Activated CD4-positive, alpha-beta memory T cell treated with anti-CD3 and anti-CD28 coated beads for 36 hours (primary cell): Measurements from ENCODE around the gene MARK3. TPM values are rescaled to one million over a fixed set of nuclear protein-coding genes. Genes with fewer than 3 reads are reported as not detected.

Experiments used
- CTCF ChIA-PET: fragments of 350-600 bp; sonication (Branson Sonifier 250); formaldehyde crosslinking; loops from one replicate; lab custom pipeline; 2021; ENCODE audit warnings: antibody characterized with exemption, inconsistent platforms; lab: Charles Lee
- POLR2A ChIA-PET: fragments of 350-600 bp; sonication (Branson Sonifier 250); formaldehyde crosslinking; loops from one replicate; lab custom pipeline; 2021; ENCODE audit warnings: antibody characterized with exemption; lab: Charles Lee
- DNase-seq: peaks from one replicate; pipeline ENCODE4 v3.0.0-alpha.2; 2020
- H3K27ac Mint-ChIP-seq: one replicate; pipeline ENCODE4 v1.8.0; 2021; ENCODE audit warnings: mixed read lengths
- H3K27me3 Mint-ChIP-seq: one replicate; pipeline ENCODE4 v1.8.0; 2021; ENCODE audit warnings: mixed read lengths
- H3K36me3 Mint-ChIP-seq: one replicate; pipeline ENCODE4 v1.8.0; 2021; ENCODE audit warnings: mixed read lengths
- H3K4me1 Mint-ChIP-seq: one replicate; pipeline ENCODE4 v1.8.0; 2021; ENCODE audit warnings: low read depth, mixed read lengths
- H3K4me3 Mint-ChIP-seq: one replicate; pipeline ENCODE4 v1.8.0; 2021; ENCODE audit warnings: mild to moderate bottlenecking, mixed read lengths
- H3K9me3 Mint-ChIP-seq: one replicate; pipeline ENCODE4 v1.8.0; 2021; ENCODE audit warnings: mixed read lengths
- intact Hi-C: fragments of 100-400 bp; cut with micrococcal nuclease; formaldehyde crosslinking; loops from one replicate; pipeline ENCODE4 v1.15.1; 2023
- total RNA-seq, 2 experiments: library from RNA; stranded (reverse); gene quantifications; one replicate each; pipeline ENCODE4 v1.2.3, GENCODE V29; 2021

Gene MARK3
- total RNA-seq, 2 experiments from 2014 or later: 63.4 to 69.1 TPM

DNA sequence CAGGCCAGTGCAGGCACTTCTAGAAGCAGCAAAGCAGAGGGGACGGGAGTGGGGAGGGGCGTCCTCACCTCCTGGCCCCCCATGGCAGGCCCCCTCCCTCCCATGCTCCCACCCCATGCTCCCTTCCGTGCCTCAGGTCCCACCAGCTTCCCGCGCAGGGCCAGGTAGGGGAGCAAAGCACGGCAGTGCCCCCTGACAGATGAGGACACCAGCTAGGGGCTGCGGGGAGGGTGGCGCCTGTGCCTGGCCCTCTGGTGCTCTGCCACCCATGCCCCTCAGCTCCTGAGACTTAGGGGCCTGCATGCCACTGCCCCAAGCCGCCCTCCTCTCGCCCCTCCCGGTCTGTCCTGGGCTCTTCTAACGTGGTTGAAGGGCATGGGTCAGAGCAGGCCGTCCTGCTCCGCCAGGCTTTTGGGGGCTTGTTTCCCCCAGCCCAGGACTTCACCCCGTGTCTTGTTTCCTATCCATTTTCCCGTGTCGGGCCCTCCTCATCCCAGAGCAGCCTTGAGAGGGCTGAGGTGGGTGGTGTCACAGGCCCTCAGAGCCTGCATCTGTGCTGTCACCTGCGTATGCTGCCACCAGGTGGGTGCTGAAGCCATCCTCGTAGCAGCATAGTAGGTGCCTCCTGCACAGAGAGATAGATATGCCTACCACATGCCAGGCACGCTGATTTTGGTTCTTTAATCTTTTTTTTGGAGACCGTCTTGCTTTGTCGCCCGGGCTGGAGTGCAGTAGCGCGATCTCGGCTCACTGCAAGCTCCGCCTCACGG is 154.0 kb downstream of the MARK3 start:
- CTCF ChIA-PET: no interaction called here
- Mint-ChIP-seq H3K27ac (no peak overlapping the region), H3K27me3 (no peaks in the 10 kb centered on the region), H3K9me3 (no peaks in the 10 kb centered on the region), H3K4me3 (no peak overlapping the region), H3K4me1 (no peaks in the 10 kb centered on the region), H3K36me3 (no peaks in the 10 kb centered on the region)
- POLR2A ChIA-PET: interaction anchor here (1.0 kb wide), 2 partner anchors 12 to 20 kb away, joined by 3 read pairs; no protein-coding TSS in a partner anchor
- intact Hi-C loops: no loop called here
- DNase-seq: no peak

DNA sequence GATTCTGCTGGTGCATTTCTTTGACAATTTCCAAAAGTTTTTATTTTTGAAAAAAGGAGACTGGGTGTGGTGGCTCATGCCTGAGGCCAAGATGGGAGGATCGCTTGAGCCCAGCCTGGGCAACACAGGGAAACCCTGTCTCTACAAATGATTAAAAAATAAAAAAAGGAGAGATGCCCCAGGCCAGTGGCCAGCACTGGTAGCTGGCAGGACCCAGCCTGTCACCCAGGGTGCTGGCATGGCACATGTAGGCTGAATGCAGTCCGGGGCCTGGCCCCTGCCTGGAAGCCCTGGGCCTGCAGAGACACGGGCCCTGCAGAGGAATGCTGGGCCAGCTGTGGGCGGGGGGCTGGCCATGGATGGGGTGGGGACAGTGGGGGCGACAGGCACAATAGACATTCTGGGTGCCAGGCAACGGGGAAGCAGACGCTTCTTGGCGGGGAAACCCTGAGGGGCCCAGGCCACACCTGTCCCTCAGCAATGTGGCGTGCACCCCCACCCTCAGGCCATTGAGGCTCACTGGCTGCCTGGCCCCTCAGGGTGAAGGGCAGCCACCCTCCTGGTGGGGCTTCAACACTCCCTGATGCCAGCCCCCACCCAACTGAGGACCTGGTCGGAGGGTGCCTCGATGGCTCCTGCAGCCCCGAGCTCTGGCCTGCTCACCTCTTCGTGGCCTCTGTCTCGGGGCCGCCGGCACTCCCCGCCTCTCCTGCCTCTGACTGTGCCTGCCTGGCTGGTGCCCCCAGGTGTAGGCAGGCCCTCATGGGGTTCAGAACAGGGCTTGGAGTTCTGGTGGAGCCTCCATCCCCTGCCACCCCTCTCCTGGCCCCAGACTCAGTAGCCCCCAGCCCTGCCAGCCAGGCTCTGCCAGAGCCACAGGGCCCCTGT is 155.8 kb downstream of the MARK3 start:
- H3K36me3 Mint-ChIP-seq: no peaks in the 10 kb centered on the region
- H3K4me1 Mint-ChIP-seq: no peaks in the 10 kb centered on the region
- H3K27me3 Mint-ChIP-seq: no peaks in the 10 kb centered on the region
- no peak for DNase-seq
- CTCF ChIA-PET: interaction anchor here (0.7 to 0.9 kb wide), 2 partner anchors 19 to 23 kb away, joined by 3 read pairs; no protein-coding TSS in a partner anchor
- POLR2A ChIA-PET: no interaction called here
- H3K4me3 Mint-ChIP-seq: no peak overlapping the region
- H3K9me3 Mint-ChIP-seq: no peaks in the 10 kb centered on the region
- intact Hi-C loops: no loop called here
- H3K27ac Mint-ChIP-seq: no peak overlapping the region

GRCh38 chr14:103541709-103542604 is 156.7 kb downstream of the MARK3 start:
- no peak for DNase-seq
- Mint-ChIP-seq H3K9me3 (no peaks in the 10 kb centered on the region), H3K27me3 (no peaks in the 10 kb centered on the region), H3K4me3 (no peak overlapping the region), H3K36me3 (no peaks in the 10 kb centered on the region), H3K27ac (no peak overlapping the region), H3K4me1 (no peaks in the 10 kb centered on the region)
- intact Hi-C loops: no loop called here
- ChIA-PET CTCF (interaction anchor here (1.0 kb wide), 1 partner anchor 12 kb away, joined by 3 read pairs; no protein-coding TSS in a partner anchor), POLR2A (no interaction called here)

DNA sequence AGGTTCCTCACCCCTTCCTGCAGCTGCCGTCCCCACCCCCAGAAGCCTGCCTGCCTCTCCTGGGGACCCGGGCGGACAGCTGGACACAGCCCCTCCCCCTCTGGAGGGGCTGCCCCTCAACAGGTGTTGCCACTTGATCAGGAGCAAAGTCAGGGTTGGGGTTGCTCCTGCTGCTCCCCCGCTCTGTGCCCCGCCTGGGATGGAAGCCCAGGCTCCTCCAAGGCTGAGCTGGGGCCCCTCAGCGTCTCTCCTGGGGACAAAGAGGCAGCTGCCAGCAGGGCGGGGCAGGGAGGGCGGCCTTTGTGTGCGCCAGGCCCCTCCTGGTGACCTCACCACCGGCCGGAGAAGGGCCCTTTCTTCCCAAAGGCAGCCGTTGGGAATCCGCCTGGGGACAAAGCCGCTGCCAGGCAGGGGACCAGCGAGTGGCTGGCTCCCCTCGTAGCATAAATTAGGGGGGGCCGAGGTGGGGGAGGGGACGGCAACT is 157.4 kb downstream of the MARK3 start:
- Mint-ChIP-seq H3K27me3 (no peaks in the 10 kb centered on the region), H3K27ac (no peak overlapping the region), H3K9me3 (no peaks in the 10 kb centered on the region), H3K36me3 (no peaks in the 10 kb centered on the region), H3K4me1 (no peaks in the 10 kb centered on the region), H3K4me3 (no peak overlapping the region)
- intact Hi-C loops: no loop called here
- POLR2A ChIA-PET: no interaction called here
- CTCF ChIA-PET: interaction anchor here (1.0 to 6.5 kb wide), 2 partner anchors 13 to 24 kb away, joined by 3 to 63 read pairs; no protein-coding TSS in a partner anchor
- no peak for DNase-seq

GRCh38 chr14:103543140-103543539 is 157.9 kb downstream of the MARK3 start:
- POLR2A ChIA-PET: no interaction called here
- no peaks in the 10 kb centered on the region for H3K36me3 Mint-ChIP-seq
- H3K9me3 Mint-ChIP-seq: no peaks in the 10 kb centered on the region
- intact Hi-C loops: no loop called here
- DNase-seq: no peak
- no peaks in the 10 kb centered on the region for H3K27me3 Mint-ChIP-seq
- H3K4me3 Mint-ChIP-seq: no peak overlapping the region
- no peak overlapping the region for H3K27ac Mint-ChIP-seq
- CTCF ChIA-PET: interaction anchor here (1.0 to 6.5 kb wide), 2 partner anchors 13 to 24 kb away, joined by 3 to 63 read pairs; no protein-coding TSS in a partner anchor
- no peaks in the 10 kb centered on the region for H3K4me1 Mint-ChIP-seq

GRCh38 chr14:103543721-103544387 is 158.6 kb downstream of the MARK3 start:
- DNase-seq: no peak
- Mint-ChIP-seq H3K27me3 (no peaks in the 10 kb centered on the region), H3K36me3 (no peaks in the 10 kb centered on the region), H3K4me3 (no peak overlapping the region), H3K4me1 (no peaks in the 10 kb centered on the region), H3K27ac (no peak overlapping the region), H3K9me3 (no peaks in the 10 kb centered on the region)
- ChIA-PET CTCF (interaction anchor here (6.5 kb wide), 1 partner anchor 25 kb away, joined by 63 read pairs; no protein-coding TSS in a partner anchor), POLR2A (no interaction called here)
- intact Hi-C loops: no loop called here

GRCh38 chr14:103544388-103545218 is 159.4 kb downstream of the MARK3 start:
- POLR2A ChIA-PET: no interaction called here
- DNase-seq: no peak
- Mint-ChIP-seq H3K9me3 (no peaks in the 10 kb centered on the region), H3K4me1 (no peaks in the 10 kb centered on the region), H3K4me3 (no peak overlapping the region), H3K36me3 (no peaks in the 10 kb centered on the region), H3K27me3 (no peaks in the 10 kb centered on the region), H3K27ac (no peak overlapping the region)
- intact Hi-C loops: no loop called here
- CTCF ChIA-PET: interaction anchor here (6.5 kb wide), 1 partner anchor 26 kb away, joined by 63 read pairs; no protein-coding TSS in a partner anchor

DNA sequence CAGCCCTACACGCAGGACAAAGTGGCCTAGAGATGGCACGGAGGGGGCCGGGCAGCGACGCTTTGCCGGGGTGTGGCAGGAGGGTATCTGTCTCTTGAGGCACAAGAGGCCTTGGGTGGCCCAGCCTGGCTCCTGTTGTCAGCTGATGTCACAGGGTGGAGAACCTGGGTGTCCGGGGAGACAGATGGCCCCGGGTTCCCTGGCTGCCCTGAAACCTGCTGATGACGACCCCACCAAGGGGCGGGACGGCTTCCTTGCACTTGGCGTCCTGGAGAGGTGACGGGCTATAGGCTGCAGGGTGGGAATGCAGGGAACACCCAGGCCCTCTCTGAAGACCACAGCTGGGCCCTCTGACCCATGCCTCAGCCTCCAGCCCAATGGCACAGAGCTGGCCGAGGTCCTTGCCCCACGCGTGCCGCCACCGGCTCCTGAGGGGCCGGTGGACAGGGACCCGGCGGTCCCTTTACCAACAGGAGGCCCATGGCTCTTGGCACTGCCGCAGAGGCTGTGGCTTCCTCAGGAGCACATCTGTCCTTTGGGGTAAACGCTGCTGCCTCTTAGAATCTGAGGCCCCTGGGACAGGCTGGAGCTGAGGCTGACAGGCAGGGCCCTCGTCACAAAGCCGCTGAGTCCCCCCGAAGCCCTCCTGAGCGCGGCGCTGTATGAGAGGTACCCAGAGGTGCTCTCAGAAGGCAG is 160.2 kb downstream of the MARK3 start:
- CTCF ChIA-PET: interaction anchor here (1.0 to 6.5 kb wide), 6 partner anchors 9 to 46 kb away, joined by 3 to 63 read pairs (median 6); no protein-coding TSS in a partner anchor
- H3K36me3 Mint-ChIP-seq: no peaks in the 10 kb centered on the region
- no peaks in the 10 kb centered on the region for H3K27me3 Mint-ChIP-seq
- no peaks in the 10 kb centered on the region for H3K9me3 Mint-ChIP-seq
- DNase-seq: no peak
- H3K4me1 Mint-ChIP-seq: no peaks in the 10 kb centered on the region
- no peak overlapping the region for H3K27ac Mint-ChIP-seq
- intact Hi-C loops: no loop called here
- no peak overlapping the region for H3K4me3 Mint-ChIP-seq
- POLR2A ChIA-PET: no interaction called here

DNA sequence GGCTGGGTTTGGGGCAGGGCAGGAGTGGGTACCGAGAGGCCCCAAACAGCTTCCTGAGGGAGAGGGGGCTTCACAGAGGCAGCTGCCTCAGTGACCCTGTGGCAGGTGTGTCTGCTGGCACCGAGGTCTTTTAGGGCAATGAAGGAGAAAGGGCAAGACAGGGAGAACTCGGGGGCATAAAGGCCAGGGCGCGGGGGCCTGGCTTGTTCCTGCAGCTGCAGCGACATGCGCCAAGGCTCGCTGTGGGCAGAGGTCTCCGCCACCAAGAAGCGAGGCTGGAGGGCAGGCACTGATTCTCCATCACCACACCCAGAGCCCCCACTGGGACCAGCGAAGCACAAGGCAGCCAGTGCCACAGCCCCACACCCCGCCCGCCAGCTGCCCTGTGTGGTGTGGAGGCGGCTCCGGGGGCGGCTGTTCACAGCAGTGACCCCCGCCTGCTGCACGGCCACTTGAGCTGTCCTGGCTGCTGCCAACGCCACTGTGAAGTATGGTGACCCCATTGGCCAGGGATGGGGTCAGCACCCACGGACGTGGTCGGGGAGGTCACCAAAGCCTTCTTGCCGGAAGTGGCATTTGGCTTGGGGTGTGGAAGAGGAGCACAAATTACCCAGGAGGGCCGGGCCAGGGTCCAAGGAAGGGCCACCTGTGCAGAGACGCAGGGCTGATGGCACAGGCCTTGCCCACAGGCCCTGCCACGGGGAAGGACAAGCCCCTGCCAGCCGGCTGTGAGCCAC is 160.9 kb downstream of the MARK3 start:
- H3K36me3 Mint-ChIP-seq: no peaks in the 10 kb centered on the region
- POLR2A ChIA-PET: no interaction called here
- no peak overlapping the region for H3K27ac Mint-ChIP-seq
- DNase-seq: no peak
- no peak overlapping the region for H3K4me3 Mint-ChIP-seq
- no peaks in the 10 kb centered on the region for H3K9me3 Mint-ChIP-seq
- H3K27me3 Mint-ChIP-seq: no peaks in the 10 kb centered on the region
- H3K4me1 Mint-ChIP-seq: no peaks in the 10 kb centered on the region
- CTCF ChIA-PET: interaction anchor here (1.0 to 6.5 kb wide), 7 partner anchors 9 to 46 kb away, joined by 3 to 63 read pairs (median 5); no protein-coding TSS in a partner anchor
- intact Hi-C loops: loop anchor here (1.0 to 2.0 kb wide), 2 partner anchors 27 to 46 kb away; no protein-coding TSS in a partner anchor
